Astrocyte of the spinal cord (primary cell): ENCODE data around the gene IL9.

Experiments
- DNase-seq: peaks from one replicate; pipeline ENCODE4 v3.0.0; 2011; ENCODE audit warnings: low read depth, low spot score
- H3K4me3 ChIP-seq: 2 replicates; pipeline ENCODE4 v1.5.1; 2011; ENCODE audit warnings: low read depth, mild to moderate bottlenecking, low read length, moderate library complexity
- in situ Hi-C: cut with HindIII; loops from 2 replicates; pipeline ENCODE4 v1.10.0; 2017; ENCODE audit warnings: low sequenced_read_pairs
- TF ChIP-seq, protein P1 (sequence below): IDR thresholded peaks from 2 replicates; pipeline ENCODE4 v1.5.1; 2012; ENCODE audit warnings: low read depth, mild to moderate bottlenecking, low read length, inconsistent platforms

The IL9 gene

DNA sequence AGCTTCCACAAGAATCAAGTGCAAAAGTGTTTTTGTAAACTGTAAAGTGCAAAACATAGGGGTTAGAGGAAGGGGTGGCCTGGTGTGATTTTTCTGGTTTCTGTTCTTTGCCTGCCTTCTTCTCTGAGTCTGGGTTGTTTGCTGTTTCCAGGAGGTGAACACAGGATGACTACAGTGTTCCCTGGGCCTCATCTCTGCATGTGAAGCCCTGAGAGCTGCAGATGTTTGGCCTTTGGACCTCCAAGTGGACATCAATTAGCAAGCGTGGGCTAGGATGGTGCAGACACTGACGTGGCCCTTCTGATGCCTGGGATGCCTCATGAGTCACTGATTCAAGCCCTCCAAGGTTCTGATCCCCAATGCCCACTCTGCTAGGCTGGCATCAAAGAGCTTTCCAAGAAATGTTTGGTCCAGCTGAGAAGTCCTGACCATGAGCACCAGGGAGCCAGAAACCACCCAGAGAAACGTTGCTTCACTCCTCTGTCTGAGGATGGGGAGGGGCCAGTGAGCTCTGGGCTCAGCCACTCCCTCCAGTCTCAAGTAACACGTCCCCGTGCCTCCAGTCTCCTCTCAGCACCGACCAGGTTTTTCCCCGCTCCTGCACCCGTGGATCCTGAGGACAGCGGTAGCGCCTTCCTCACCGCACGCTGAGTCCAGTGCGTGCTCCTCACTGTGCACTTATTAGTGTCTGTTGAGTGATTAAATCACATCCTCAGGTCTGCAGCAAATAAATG lies 7.6 kb downstream of the IL9 start:
- in situ Hi-C loops = no loop called here
- peak; percentile 34 for DNase-seq
- H3K4me3 ChIP-seq = no peak overlapping the region
- TF ChIP-seq, protein P1, sequence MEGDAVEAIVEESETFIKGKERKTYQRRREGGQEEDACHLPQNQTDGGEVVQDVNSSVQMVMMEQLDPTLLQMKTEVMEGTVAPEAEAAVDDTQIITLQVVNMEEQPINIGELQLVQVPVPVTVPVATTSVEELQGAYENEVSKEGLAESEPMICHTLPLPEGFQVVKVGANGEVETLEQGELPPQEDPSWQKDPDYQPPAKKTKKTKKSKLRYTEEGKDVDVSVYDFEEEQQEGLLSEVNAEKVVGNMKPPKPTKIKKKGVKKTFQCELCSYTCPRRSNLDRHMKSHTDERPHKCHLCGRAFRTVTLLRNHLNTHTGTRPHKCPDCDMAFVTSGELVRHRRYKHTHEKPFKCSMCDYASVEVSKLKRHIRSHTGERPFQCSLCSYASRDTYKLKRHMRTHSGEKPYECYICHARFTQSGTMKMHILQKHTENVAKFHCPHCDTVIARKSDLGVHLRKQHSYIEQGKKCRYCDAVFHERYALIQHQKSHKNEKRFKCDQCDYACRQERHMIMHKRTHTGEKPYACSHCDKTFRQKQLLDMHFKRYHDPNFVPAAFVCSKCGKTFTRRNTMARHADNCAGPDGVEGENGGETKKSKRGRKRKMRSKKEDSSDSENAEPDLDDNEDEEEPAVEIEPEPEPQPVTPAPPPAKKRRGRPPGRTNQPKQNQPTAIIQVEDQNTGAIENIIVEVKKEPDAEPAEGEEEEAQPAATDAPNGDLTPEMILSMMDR = no peak

DNA sequence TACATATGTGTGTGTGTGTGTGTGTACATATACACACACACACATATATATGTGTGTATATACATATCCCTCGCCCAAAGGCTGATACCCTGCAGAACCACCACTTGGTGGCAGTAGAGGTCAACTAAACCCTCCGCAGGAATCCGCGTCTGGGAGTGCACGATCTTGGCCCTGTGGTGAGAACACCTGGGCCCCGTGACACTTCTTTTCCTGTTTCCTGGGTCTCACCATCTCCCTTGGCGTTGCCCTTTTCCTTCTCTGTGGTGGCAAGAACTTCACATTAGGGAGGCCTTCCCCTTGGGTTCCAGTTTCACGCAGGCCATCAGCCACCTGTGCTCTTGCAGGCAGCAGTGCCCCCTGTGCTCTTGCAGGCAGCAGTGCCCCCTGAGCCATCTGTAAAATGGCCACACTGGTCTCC lies 8.2 kb downstream of the IL9 start:
- in situ Hi-C loops = no loop called here
- TF ChIP-seq, protein P1 = peak; percentile 79
- peak; percentile 68 for DNase-seq
- H3K4me3 ChIP-seq = no peak overlapping the region

DNA sequence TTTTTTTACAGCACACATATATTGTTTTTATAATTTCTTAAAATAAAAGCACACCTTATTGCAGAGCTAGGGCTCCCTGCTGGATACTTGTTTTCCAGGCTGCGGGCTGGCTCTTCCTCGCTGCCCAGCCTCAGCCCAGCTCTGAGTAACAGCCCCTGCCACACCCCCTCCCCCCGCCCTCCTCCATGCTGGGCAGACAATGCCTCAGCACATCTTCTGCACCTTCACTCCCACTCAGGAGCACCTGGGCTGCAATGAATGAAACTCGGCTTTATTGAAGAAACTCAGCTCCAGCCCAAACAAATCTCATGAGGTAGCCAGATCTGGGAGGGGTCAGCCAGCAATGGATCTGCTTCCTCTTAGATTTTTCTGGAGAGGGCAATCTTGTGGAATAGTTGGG lies 9.5 kb downstream of the IL9 start:
- TF ChIP-seq, protein P1 = no peak
- in situ Hi-C loops = no loop called here
- no peak for DNase-seq
- H3K4me3 ChIP-seq = no peak overlapping the region

DNA sequence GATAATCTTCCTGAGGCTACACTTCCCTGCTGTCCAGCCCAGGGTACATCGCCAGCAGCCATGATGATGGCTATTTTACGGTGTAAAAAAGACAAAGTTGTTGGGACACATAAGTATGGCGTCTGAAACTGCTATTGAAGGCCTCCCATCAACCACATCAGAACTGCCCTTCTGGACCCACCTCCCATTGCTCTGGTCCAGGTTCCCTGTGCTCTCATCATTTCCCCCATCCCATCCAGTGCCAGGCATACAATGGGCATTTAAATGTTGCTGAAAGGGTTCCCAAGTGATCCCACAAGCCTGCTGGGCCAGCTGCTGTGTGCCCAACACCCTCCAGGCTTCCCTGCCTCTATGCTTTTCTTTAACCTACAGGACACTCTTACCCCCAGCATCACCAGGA lies 10.6 kb downstream of the IL9 start:
- in situ Hi-C loops = no loop called here
- H3K4me3 ChIP-seq = no peak overlapping the region
- TF ChIP-seq, protein P1 = no peak
- DNase-seq = no peak

DNA sequence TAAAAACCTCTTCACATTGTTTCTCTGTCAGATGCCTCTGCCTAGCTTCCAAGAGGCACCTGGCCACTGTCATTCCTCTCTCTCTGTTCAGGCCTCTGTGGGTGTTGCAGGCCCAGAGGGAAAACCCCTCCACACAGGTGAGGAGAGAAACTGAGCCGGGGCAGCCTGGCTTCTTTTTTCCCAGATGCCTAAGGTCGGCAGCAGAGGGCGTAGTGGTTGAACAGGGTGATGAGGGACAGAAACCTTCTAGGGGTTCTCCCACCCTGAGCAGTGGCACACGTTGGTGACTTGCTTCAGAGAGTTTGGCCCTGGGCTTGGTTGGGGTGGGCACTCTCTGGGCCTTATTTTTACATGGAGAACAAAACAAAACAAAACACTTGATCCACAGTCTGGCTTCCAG lies 12.2 kb downstream of the IL9 start:
- DNase-seq = no peak
- TF ChIP-seq, protein P1 = peak; percentile 28
- H3K4me3 ChIP-seq = no peak overlapping the region
- in situ Hi-C loops = no loop called here

DNA sequence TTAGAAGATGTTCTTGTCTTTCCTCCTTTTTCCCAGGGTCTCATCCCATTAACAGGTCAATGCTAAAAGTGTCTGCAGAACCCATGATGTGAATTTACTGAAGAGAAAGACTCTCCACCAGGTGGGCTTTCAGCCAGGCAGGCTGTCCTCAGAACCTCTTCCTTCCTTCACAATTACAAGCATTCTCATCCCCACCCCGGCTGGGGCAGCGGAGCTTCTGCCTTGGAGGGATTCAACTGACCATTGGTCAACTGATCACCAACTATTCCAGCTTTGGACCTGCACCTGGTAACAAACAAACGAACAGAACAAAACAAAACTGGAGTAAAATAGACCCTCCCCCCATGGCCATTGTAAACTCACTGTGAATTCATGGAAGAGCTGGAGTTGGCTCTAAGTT lies 12.6 kb downstream of the IL9 start:
- H3K4me3 ChIP-seq = no peak overlapping the region
- in situ Hi-C loops = no loop called here
- TF ChIP-seq, protein P1 = no peak
- DNase-seq = no peak
